WTC11 (cell line): ENCODE data around the gene SNRNP27. TPM values are rescaled to one million over a fixed set of nuclear protein-coding genes. Genes with fewer than 3 reads are reported as not detected.

Experiments
- ATAC-seq: fragments of 200-7000 bp; cut with Tn5 transposase; 2 replicates; pipeline ENCODE4 v1.10.0; 2021; ENCODE audit warnings: mild to moderate bottlenecking, moderate library complexity
- CTCF ChIA-PET: fragments of 300-600 bp; sonication (Branson Sonifier 250); formaldehyde crosslinking; loops from one replicate; lab custom pipeline; 2021; ENCODE audit warnings: antibody characterized with exemption; lab: Charles Lee
- POLR2A ChIA-PET: fragments of 350-600 bp; sonication (Branson Sonifier 250); formaldehyde crosslinking; loops from one replicate; lab custom pipeline; 2021; ENCODE audit warnings: antibody characterized with exemption; lab: Charles Lee
- DNase-seq: peaks from one replicate; pipeline ENCODE4 v3.0.0; 2021; ENCODE audit warnings: low spot score
- H3K27ac Mint-ChIP-seq: 2 replicates; pipeline ENCODE4 v1.8.0; 2021; ENCODE audit warnings: mixed read lengths
- H3K27me3 Mint-ChIP-seq: 2 replicates; pipeline ENCODE4 v1.8.0; 2021; ENCODE audit warnings: low read depth, mild to moderate bottlenecking, moderate library complexity, mixed read lengths
- H3K36me3 Mint-ChIP-seq: 2 replicates; pipeline ENCODE4 v1.8.0; 2021; ENCODE audit warnings: mixed read lengths
- H3K4me1 Mint-ChIP-seq: 2 replicates; pipeline ENCODE4 v1.8.0; 2022; ENCODE audit warnings: mixed read lengths
- H3K4me3 Mint-ChIP-seq: 2 replicates; pipeline ENCODE4 v1.8.0; 2021; ENCODE audit warnings: mild to moderate bottlenecking, moderate library complexity, mixed read lengths
- H3K9me3 Mint-ChIP-seq: 2 replicates; pipeline ENCODE4 v1.8.0; 2021; ENCODE audit warnings: mixed read lengths
- CBFB ChIP-seq: sonication (generic); formaldehyde crosslinking; IDR thresholded peaks from 2 replicates; pipeline ENCODE4 v1.8.1; 2022; ENCODE audit warnings: mild to moderate bottlenecking, low read depth, missing genetic modification reagents
- FOXK1 ChIP-seq: sonication (generic); formaldehyde crosslinking; IDR thresholded peaks from 2 replicates; pipeline ENCODE4 v1.8.0; 2022; ENCODE audit warnings: mild to moderate bottlenecking, moderate library complexity, missing genetic modification reagents
- GTF2I ChIP-seq: fragments of 250-450 bp; sonication (Bioruptor Pico); conservative IDR thresholded peaks from 2 replicates; pipeline ENCODE4 v1.4.0; 2021; ENCODE audit warnings: mild to moderate bottlenecking
- HMGA2 ChIP-seq: fragments of 250-450 bp; sonication (Bioruptor Pico); IDR thresholded peaks from 2 replicates; pipeline ENCODE4 v1.4.0; 2021; ENCODE audit warnings: mild to moderate bottlenecking, moderate library complexity
- IRF2 ChIP-seq: sonication (generic); formaldehyde crosslinking; IDR thresholded peaks from 2 replicates; pipeline ENCODE4 v1.8.0; 2022; ENCODE audit warnings: low read depth, missing genetic modification reagents, borderline replicate concordance
- NFE2L1 ChIP-seq: sonication (generic); formaldehyde crosslinking; IDR thresholded peaks from 2 replicates; pipeline ENCODE4 v1.8.1; 2023; ENCODE audit warnings: missing genetic modification reagents
- OVOL2 ChIP-seq: fragments of 250-450 bp; sonication (Bioruptor Pico); IDR thresholded peaks from 2 replicates; pipeline ENCODE4 v1.9.0; 2021; ENCODE audit warnings: mild to moderate bottlenecking, borderline replicate concordance
- RORB ChIP-seq: fragments of 250-450 bp; sonication (Bioruptor Pico); IDR thresholded peaks from 2 replicates; pipeline ENCODE4 v1.9.0; 2021; ENCODE audit warnings: mild to moderate bottlenecking
- SP1 ChIP-seq: sonication (generic); formaldehyde crosslinking; conservative IDR thresholded peaks from 2 replicates; pipeline ENCODE4 v1.8.1; 2022; ENCODE audit warnings: missing genetic modification reagents
- ZNF317 ChIP-seq: sonication (generic); formaldehyde crosslinking; IDR thresholded peaks from 2 replicates; pipeline ENCODE4 v1.8.1; 2023; ENCODE audit warnings: low read depth, mild to moderate bottlenecking, moderate library complexity, missing genetic modification reagents, borderline replicate concordance
- ZNF396 ChIP-seq: fragments of 250-450 bp; sonication (Bioruptor Pico); IDR thresholded peaks from 2 replicates; pipeline ENCODE4 v1.8.0; 2021; ENCODE audit warnings: mild to moderate bottlenecking, moderate library complexity, borderline replicate concordance
- ZNF671 ChIP-seq: fragments of 250-450 bp; sonication (Bioruptor Pico); IDR thresholded peaks from 2 replicates; pipeline ENCODE4 v1.8.0; 2021; ENCODE audit warnings: mild to moderate bottlenecking
- ZSCAN18 ChIP-seq: fragments of 250-450 bp; sonication (Bioruptor Pico); IDR thresholded peaks from 2 replicates; pipeline ENCODE4 v2.1.2; 2022; ENCODE audit warnings: mild to moderate bottlenecking, moderate library complexity
- total RNA-seq: library from RNA; stranded (reverse); gene quantifications from 3 replicates; pipeline ENCODE4 v1.2.3, GENCODE V29; 2021
- TF ChIP-seq, protein P1 (sequence below): sonication (generic); formaldehyde crosslinking; IDR thresholded peaks from 2 replicates; pipeline ENCODE4 v1.8.0; 2022; ENCODE audit warnings: missing genetic modification reagents
- TF ChIP-seq, protein P2 (sequence below): sonication (generic); formaldehyde crosslinking; IDR thresholded peaks from 2 replicates; pipeline ENCODE4 v1.8.1; 2023; ENCODE audit warnings: mild to moderate bottlenecking, missing genetic modification reagents, moderate library complexity
- TF ChIP-seq, protein P3 (sequence below): fragments of 250-450 bp; sonication (Bioruptor Pico); IDR thresholded peaks from 2 replicates; pipeline ENCODE4 v1.9.0; 2021; ENCODE audit warnings: mild to moderate bottlenecking, borderline replicate concordance
- TF ChIP-seq, protein P4 (sequence below): fragments of 250-450 bp; sonication (Bioruptor Pico); conservative IDR thresholded peaks from 2 replicates; pipeline ENCODE4 v1.9.0; 2021; ENCODE audit warnings: mild to moderate bottlenecking
- TF ChIP-seq, protein P5 (sequence below): sonication (generic); formaldehyde crosslinking; IDR thresholded peaks from 2 replicates; pipeline ENCODE4 v1.8.0; 2022; ENCODE audit warnings: mild to moderate bottlenecking, missing genetic modification reagents

Gene SNRNP27
- total RNA-seq, 1 experiment from 2014 or later = 38.4 TPM

- no peak for TF ChIP-seq OVOL2 (CRISPR knock-in tag)
- peak; percentile 87 for TF ChIP-seq FOXK1 (CRISPR knock-in tag)
Observed at GRCh38 chr2:69914950-69915945, 21.5 kb downstream of the SNRNP27 start, which contains the start of gene MXD1 (continued).

DNA sequence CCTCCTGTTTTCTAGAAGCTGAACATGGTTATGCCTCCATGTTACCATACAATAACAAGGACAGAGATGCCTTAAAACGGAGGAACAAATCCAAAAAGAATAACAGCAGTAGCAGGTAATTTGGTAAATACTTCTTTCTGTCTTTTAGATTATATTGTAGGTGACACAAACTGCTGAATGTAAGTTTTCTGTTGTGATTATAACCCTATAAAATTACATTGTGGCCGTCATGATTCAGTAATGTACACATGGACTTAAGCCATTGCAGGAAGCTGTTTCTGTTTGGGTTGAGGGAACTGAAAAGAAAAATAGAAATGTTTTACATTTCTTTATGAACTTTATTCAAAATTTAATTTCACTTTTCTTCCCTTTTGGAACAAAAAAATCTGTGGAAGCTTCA lies 22.4 kb downstream of the SNRNP27 start:
- no peak for DNase-seq
- H3K27me3 Mint-ChIP-seq = no peaks in the 10 kb centered on the region
- H3K4me1 Mint-ChIP-seq = peaks cover 4% of the 10 kb centered on the region; the same call in 1 of the 2 replicates
- H3K27ac Mint-ChIP-seq = no peak overlapping the region
- ChIA-PET CTCF (interaction anchor here (0.6 kb wide), 1 partner anchor 147 kb away, joined by 3 read pairs; no protein-coding TSS in a partner anchor), POLR2A (no interaction called here)
- H3K9me3 Mint-ChIP-seq = no peaks in the 10 kb centered on the region
- no peaks in the 10 kb centered on the region for H3K36me3 Mint-ChIP-seq
- peak overlapping the region; percentile 61 for H3K4me3 Mint-ChIP-seq
- no peak for ATAC-seq
- TF ChIP-seq NFE2L1 (CRISPR knock-in tag) (no peak), SP1 (CRISPR knock-in tag) (no peak), IRF2 (no peak), GTF2I (CRISPR knock-in tag) (no peak), ZNF317 (CRISPR knock-in tag) (no peak), RORB (CRISPR knock-in tag) (no peak), CBFB (no peak), HMGA2 (CRISPR knock-in tag) (no peak), ZSCAN18 (CRISPR knock-in tag) (no peak), ZNF396 (no peak), ZNF671 (CRISPR knock-in tag) (no peak)
- TF ChIP-seq, protein P1, sequence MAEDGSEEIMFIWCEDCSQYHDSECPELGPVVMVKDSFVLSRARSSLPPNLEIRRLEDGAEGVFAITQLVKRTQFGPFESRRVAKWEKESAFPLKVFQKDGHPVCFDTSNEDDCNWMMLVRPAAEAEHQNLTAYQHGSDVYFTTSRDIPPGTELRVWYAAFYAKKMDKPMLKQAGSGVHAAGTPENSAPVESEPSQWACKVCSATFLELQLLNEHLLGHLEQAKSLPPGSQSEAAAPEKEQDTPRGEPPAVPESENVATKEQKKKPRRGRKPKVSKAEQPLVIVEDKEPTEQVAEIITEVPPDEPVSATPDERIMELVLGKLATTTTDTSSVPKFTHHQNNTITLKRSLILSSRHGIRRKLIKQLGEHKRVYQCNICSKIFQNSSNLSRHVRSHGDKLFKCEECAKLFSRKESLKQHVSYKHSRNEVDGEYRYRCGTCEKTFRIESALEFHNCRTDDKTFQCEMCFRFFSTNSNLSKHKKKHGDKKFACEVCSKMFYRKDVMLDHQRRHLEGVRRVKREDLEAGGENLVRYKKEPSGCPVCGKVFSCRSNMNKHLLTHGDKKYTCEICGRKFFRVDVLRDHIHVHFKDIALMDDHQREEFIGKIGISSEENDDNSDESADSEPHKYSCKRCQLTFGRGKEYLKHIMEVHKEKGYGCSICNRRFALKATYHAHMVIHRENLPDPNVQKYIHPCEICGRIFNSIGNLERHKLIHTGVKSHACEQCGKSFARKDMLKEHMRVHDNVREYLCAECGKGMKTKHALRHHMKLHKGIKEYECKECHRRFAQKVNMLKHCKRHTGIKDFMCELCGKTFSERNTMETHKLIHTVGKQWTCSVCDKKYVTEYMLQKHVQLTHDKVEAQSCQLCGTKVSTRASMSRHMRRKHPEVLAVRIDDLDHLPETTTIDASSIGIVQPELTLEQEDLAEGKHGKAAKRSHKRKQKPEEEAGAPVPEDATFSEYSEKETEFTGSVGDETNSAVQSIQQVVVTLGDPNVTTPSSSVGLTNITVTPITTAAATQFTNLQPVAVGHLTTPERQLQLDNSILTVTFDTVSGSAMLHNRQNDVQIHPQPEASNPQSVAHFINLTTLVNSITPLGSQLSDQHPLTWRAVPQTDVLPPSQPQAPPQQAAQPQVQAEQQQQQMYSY = no peak
- TF ChIP-seq, protein P2, sequence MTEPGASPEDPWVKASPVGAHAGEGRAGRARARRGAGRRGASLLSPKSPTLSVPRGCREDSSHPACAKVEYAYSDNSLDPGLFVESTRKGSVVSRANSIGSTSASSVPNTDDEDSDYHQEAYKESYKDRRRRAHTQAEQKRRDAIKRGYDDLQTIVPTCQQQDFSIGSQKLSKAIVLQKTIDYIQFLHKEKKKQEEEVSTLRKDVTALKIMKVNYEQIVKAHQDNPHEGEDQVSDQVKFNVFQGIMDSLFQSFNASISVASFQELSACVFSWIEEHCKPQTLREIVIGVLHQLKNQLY (CRISPR knock-in tag) = no peak
- TF ChIP-seq, protein P3, sequence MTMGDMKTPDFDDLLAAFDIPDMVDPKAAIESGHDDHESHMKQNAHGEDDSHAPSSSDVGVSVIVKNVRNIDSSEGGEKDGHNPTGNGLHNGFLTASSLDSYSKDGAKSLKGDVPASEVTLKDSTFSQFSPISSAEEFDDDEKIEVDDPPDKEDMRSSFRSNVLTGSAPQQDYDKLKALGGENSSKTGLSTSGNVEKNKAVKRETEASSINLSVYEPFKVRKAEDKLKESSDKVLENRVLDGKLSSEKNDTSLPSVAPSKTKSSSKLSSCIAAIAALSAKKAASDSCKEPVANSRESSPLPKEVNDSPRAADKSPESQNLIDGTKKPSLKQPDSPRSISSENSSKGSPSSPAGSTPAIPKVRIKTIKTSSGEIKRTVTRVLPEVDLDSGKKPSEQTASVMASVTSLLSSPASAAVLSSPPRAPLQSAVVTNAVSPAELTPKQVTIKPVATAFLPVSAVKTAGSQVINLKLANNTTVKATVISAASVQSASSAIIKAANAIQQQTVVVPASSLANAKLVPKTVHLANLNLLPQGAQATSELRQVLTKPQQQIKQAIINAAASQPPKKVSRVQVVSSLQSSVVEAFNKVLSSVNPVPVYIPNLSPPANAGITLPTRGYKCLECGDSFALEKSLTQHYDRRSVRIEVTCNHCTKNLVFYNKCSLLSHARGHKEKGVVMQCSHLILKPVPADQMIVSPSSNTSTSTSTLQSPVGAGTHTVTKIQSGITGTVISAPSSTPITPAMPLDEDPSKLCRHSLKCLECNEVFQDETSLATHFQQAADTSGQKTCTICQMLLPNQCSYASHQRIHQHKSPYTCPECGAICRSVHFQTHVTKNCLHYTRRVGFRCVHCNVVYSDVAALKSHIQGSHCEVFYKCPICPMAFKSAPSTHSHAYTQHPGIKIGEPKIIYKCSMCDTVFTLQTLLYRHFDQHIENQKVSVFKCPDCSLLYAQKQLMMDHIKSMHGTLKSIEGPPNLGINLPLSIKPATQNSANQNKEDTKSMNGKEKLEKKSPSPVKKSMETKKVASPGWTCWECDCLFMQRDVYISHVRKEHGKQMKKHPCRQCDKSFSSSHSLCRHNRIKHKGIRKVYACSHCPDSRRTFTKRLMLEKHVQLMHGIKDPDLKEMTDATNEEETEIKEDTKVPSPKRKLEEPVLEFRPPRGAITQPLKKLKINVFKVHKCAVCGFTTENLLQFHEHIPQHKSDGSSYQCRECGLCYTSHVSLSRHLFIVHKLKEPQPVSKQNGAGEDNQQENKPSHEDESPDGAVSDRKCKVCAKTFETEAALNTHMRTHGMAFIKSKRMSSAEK = no peak
- TF ChIP-seq, protein P4, sequence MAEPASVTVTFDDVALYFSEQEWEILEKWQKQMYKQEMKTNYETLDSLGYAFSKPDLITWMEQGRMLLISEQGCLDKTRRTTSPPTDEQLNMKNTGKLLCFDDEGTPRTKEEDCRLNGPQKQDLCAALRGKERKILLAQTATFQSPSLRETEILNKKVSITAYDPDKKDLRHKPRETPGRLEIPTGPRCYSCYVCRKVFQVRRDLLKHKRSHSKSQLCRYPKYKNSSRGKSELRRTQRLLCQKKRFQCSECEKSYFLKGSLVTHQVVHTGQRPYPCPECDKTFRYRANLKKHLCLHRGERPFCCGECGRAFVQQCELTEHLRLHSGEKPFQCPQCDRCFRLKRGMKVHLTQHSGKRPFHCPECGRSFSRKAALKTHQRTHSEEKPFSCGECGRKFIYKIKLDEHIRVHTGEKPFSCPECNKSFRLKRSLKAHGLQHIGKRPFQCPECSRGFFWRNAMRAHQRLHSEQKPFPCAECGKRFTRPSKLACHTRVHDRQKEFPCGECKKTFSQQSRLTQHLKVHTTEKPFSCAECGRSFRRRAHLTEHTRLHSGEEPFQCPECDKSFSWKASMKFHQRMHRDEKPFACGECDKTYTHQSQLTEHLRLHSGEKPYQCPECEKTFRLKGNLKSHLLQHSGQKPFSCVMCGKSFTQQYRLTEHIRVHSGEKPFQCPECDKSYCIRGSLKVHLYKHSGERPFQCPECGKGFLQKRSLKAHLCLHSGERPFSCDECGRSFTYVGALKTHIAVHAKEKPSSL (CRISPR knock-in tag) = no peak
- TF ChIP-seq, protein P5, sequence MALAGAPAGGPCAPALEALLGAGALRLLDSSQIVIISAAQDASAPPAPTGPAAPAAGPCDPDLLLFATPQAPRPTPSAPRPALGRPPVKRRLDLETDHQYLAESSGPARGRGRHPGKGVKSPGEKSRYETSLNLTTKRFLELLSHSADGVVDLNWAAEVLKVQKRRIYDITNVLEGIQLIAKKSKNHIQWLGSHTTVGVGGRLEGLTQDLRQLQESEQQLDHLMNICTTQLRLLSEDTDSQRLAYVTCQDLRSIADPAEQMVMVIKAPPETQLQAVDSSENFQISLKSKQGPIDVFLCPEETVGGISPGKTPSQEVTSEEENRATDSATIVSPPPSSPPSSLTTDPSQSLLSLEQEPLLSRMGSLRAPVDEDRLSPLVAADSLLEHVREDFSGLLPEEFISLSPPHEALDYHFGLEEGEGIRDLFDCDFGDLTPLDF (CRISPR knock-in tag) = no peak
